Measurements from ENCODE around the gene COPG1. TPM values are rescaled to one million over a fixed set of nuclear protein-coding genes. Genes with fewer than 3 reads are reported as not detected.

COPG1 gene
- total and polyA plus RNA-seq, 2 experiments from 2014 or later = 50.0 to 106 TPM

DNA sequence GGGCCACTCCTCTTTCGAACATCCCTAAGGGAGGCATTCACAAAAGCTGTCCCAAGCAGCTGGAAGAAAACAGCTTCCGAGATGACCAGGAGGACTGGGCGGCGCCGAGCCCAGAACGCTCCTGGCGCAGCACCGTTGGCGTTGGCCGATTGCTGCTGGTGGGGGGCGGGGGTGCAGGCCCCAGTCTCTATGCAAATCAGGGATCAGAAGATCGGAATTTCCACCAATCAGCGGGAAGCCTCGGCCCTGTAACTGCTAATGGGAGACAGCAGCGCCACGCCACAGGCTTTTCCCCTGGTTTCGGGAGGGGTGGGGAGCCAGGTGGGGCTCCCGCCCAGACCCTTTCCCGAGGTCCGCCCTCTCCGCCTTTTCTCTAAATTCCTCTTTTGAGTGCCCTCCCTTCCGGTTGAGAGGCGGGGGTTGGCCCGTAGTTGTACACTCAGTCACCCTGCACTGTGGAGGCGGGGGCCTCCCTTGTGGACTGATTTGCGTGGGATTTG lies 56.2 kb downstream of the COPG1 start:
- Mint-ChIP-seq H3K27ac (peak overlapping the region; percentile 98), H3K4me3 (peak overlapping the region; percentile 70), H3K36me3 (ENCODE audit: low read depth) (peaks cover 31% of the 10 kb centered on the region), H3K4me1 (peaks cover 23% of the 10 kb centered on the region), H3K27me3 (ENCODE audit: insufficient read depth, low read depth, poor library complexity) (peaks cover 6% of the 10 kb centered on the region), H3K9me3 (no peaks in the 10 kb centered on the region)
- H3K4me2 ChIP-seq = peak overlapping the region; percentile 18; the same call in 1 of the 2 replicates
- H3K27me3 ChIP-seq (ENCODE audit: insufficient read depth) = no peaks in the 10 kb centered on the region
- peak; percentile 66 for TF ChIP-seq CREB1 (CRISPR knock-in tag; IDR thresholded peaks at IDR 0.05; ENCODE audit: low read depth)
- TF ChIP-seq, protein P1, sequence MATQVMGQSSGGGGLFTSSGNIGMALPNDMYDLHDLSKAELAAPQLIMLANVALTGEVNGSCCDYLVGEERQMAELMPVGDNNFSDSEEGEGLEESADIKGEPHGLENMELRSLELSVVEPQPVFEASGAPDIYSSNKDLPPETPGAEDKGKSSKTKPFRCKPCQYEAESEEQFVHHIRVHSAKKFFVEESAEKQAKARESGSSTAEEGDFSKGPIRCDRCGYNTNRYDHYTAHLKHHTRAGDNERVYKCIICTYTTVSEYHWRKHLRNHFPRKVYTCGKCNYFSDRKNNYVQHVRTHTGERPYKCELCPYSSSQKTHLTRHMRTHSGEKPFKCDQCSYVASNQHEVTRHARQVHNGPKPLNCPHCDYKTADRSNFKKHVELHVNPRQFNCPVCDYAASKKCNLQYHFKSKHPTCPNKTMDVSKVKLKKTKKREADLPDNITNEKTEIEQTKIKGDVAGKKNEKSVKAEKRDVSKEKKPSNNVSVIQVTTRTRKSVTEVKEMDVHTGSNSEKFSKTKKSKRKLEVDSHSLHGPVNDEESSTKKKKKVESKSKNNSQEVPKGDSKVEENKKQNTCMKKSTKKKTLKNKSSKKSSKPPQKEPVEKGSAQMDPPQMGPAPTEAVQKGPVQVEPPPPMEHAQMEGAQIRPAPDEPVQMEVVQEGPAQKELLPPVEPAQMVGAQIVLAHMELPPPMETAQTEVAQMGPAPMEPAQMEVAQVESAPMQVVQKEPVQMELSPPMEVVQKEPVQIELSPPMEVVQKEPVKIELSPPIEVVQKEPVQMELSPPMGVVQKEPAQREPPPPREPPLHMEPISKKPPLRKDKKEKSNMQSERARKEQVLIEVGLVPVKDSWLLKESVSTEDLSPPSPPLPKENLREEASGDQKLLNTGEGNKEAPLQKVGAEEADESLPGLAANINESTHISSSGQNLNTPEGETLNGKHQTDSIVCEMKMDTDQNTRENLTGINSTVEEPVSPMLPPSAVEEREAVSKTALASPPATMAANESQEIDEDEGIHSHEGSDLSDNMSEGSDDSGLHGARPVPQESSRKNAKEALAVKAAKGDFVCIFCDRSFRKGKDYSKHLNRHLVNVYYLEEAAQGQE (IDR thresholded peaks at IDR 0.05; ENCODE audit: unreplicated experiment) = no peak
- TF ChIP-seq, protein P2, sequence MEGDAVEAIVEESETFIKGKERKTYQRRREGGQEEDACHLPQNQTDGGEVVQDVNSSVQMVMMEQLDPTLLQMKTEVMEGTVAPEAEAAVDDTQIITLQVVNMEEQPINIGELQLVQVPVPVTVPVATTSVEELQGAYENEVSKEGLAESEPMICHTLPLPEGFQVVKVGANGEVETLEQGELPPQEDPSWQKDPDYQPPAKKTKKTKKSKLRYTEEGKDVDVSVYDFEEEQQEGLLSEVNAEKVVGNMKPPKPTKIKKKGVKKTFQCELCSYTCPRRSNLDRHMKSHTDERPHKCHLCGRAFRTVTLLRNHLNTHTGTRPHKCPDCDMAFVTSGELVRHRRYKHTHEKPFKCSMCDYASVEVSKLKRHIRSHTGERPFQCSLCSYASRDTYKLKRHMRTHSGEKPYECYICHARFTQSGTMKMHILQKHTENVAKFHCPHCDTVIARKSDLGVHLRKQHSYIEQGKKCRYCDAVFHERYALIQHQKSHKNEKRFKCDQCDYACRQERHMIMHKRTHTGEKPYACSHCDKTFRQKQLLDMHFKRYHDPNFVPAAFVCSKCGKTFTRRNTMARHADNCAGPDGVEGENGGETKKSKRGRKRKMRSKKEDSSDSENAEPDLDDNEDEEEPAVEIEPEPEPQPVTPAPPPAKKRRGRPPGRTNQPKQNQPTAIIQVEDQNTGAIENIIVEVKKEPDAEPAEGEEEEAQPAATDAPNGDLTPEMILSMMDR (conservative IDR thresholded peaks at IDR 0.05; ENCODE audit: low read depth in 2 of 2) = no peak
- TF ChIP-seq JUNB (IDR thresholded peaks at IDR 0.05; ENCODE audit: unreplicated experiment) = no peak
- no peak for TF ChIP-seq EZH2 (IDR thresholded peaks at IDR 0.05; ENCODE audit: low read depth, unreplicated experiment)
- no peak for TF ChIP-seq ZNF114 (CRISPR knock-in tag; IDR thresholded peaks at IDR 0.05)
- TF ChIP-seq POLR2AphosphoS5 (IDR thresholded peaks at IDR 0.05; ENCODE audit: low read depth) = peak; percentile 70
- TF ChIP-seq NANOG (IDR thresholded peaks at IDR 0.05; ENCODE audit: borderline replicate concordance) = no peak
- TF ChIP-seq STAT1 (IDR thresholded peaks at IDR 0.05; ENCODE audit: unreplicated experiment) = no peak
- TF ChIP-seq, protein P3, sequence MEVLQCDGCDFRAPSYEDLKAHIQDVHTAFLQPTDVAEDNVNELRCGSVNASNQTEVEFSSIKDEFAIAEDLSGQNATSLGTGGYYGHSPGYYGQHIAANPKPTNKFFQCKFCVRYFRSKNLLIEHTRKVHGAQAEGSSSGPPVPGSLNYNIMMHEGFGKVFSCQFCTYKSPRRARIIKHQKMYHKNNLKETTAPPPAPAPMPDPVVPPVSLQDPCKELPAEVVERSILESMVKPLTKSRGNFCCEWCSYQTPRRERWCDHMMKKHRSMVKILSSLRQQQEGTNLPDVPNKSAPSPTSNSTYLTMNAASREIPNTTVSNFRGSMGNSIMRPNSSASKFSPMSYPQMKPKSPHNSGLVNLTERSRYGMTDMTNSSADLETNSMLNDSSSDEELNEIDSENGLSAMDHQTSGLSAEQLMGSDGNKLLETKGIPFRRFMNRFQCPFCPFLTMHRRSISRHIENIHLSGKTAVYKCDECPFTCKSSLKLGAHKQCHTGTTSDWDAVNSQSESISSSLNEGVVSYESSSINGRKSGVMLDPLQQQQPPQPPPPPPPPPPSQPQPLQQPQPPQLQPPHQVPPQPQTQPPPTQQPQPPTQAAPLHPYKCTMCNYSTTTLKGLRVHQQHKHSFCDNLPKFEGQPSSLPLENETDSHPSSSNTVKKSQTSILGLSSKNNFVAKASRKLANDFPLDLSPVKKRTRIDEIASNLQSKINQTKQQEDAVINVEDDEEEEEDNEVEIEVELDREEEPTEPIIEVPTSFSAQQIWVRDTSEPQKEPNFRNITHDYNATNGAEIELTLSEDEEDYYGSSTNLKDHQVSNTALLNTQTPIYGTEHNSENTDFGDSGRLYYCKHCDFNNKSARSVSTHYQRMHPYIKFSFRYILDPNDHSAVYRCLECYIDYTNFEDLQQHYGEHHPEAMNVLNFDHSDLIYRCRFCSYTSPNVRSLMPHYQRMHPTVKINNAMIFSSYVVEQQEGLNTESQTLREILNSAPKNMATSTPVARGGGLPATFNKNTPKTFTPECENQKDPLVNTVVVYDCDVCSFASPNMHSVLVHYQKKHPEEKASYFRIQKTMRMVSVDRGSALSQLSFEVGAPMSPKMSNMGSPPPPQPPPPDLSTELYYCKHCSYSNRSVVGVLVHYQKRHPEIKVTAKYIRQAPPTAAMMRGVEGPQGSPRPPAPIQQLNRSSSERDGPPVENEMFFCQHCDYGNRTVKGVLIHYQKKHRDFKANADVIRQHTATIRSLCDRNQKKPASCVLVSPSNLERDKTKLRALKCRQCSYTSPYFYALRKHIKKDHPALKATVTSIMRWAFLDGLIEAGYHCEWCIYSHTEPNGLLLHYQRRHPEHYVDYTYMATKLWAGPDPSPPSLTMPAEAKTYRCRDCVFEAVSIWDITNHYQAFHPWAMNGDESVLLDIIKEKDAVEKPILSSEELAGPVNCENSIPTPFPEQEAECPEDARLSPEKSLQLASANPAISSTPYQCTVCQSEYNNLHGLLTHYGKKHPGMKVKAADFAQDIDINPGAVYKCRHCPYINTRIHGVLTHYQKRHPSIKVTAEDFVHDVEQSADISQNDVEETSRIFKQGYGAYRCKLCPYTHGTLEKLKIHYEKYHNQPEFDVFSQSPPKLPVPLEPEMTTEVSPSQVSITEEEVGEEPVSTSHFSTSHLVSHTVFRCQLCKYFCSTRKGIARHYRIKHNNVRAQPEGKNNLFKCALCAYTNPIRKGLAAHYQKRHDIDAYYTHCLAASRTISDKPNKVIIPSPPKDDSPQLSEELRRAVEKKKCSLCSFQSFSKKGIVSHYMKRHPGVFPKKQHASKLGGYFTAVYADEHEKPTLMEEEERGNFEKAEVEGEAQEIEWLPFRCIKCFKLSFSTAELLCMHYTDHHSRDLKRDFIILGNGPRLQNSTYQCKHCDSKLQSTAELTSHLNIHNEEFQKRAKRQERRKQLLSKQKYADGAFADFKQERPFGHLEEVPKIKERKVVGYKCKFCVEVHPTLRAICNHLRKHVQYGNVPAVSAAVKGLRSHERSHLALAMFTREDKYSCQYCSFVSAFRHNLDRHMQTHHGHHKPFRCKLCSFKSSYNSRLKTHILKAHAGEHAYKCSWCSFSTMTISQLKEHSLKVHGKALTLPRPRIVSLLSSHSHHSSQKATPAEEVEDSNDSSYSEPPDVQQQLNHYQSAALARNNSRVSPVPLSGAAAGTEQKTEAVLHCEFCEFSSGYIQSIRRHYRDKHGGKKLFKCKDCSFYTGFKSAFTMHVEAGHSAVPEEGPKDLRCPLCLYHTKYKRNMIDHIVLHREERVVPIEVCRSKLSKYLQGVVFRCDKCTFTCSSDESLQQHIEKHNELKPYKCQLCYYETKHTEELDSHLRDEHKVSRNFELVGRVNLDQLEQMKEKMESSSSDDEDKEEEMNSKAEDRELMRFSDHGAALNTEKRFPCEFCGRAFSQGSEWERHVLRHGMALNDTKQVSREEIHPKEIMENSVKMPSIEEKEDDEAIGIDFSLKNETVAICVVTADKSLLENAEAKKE (CRISPR knock-in tag; IDR thresholded peaks at IDR 0.05) = no peak
- no peak for TF ChIP-seq EZH2phosphoT487 (IDR thresholded peaks at IDR 0.05; ENCODE audit: unreplicated experiment)
- 0 out of 2 replicates have a peak, but pooled peaks cover 4% of the 10 kb centered on the region for H3K36me3 ChIP-seq (ENCODE audit: insufficient read depth)
- H3K4me1 ChIP-seq (ENCODE audit: insufficient read depth) = peaks cover 20% of the 10 kb centered on the region
- no peaks in the 10 kb centered on the region for H3K9me2 ChIP-seq (ENCODE audit: insufficient read depth)
- no peaks in the 10 kb centered on the region for H3K79me2 ChIP-seq (replicated peaks; ENCODE audit: insufficient read depth)
- no peak overlapping the region for H2AFZ ChIP-seq
- H4K20me1 ChIP-seq (replicated peaks; ENCODE audit: insufficient read depth) = no peaks in the 10 kb centered on the region
- DNase-seq (ENCODE audit: low spot score) (peak; percentile 100), ATAC-seq (peak; percentile 94)
- H3F3A ChIP-seq (replicated peaks; ENCODE audit: low read depth) = peaks cover 9% of the 10 kb centered on the region
- H3K4me3 ChIP-seq = peak overlapping the region; percentile 9; the same call in 1 of the 2 replicates
- H3K27ac ChIP-seq (ENCODE audit: low read depth) = peak overlapping the region; percentile 94
